ENCODE data around the gene SDR42E1. TPM values are rescaled to one million over a fixed set of nuclear protein-coding genes. Genes with fewer than 3 reads are reported as not detected.

The SDR42E1 gene
- total and polyA plus RNA-seq, 2 of the 13 experiments (the other 11 are each of a cell fraction or from before 2014, with no cell fraction given), result 0.01 to 0.13 TPM

GRCh38 chr16:82055117-82055516 is 43.8 kb upstream of the SDR42E1 start (continued):
- TF ChIP-seq SP2 (CRISPR knock-in tag; IDR thresholded peaks at IDR 0.05) (no peak), E2F5 (CRISPR knock-in tag; conservative IDR thresholded peaks at IDR 0.05) (no peak), ZNF468 (CRISPR knock-in tag; IDR thresholded peaks at IDR 0.05) (no peak), ZNF577 (CRISPR knock-in tag; IDR thresholded peaks at IDR 0.05; ENCODE audit: borderline replicate concordance, low read depth) (no peak), DBP (CRISPR knock-in tag; IDR thresholded peaks at IDR 0.05; ENCODE audit: not compliant biosample characterization) (no peak), MTF1 (CRISPR knock-in tag; IDR thresholded peaks at IDR 0.05) (no peak), TEAD2 (CRISPR knock-in tag; IDR thresholded peaks at IDR 0.05) (no peak), ZNF550 (CRISPR knock-in tag; IDR thresholded peaks at IDR 0.05; ENCODE audit: borderline replicate concordance) (peak; percentile 55; the same call in 1 of the 2 replicates), YEATS2 (CRISPR knock-in tag; IDR thresholded peaks at IDR 0.05; ENCODE audit: borderline replicate concordance) (no peak; the same call in 1 of the 2 replicates), ZNF564 (CRISPR knock-in tag; IDR thresholded peaks at IDR 0.05) (no peak), NR3C1 (CRISPR knock-in tag; IDR thresholded peaks at IDR 0.05) (no peak), KDM6A (CRISPR knock-in tag; IDR thresholded peaks at IDR 0.05; ENCODE audit: low read depth) (no peak), SOX13 (IDR thresholded peaks at IDR 0.05) (no peak), SOX13 (CRISPR knock-in tag; conservative IDR thresholded peaks at IDR 0.05 in 1 of 2, IDR thresholded peaks at IDR 0.05 in 1 of 2) (0 out of 4 replicates have a peak, but pooled peaks of 1 of the 2 experiments have one; percentile 1), ZNF484 (CRISPR knock-in tag; IDR thresholded peaks at IDR 0.05; ENCODE audit: borderline replicate concordance, low read depth) (no peak), MLX (CRISPR knock-in tag; IDR thresholded peaks at IDR 0.05) (no peak), ZNF18 (CRISPR knock-in tag; IDR thresholded peaks at IDR 0.05; ENCODE audit: insufficient replicate concordance) (peak; percentile 19), NCOA1 (CRISPR knock-in tag; IDR thresholded peaks at IDR 0.05) (0 out of 2 replicates have a peak, but pooled peaks have one; percentile 4), ZNF850 (CRISPR knock-in tag; conservative IDR thresholded peaks at IDR 0.05) (no peak), ISL2 (CRISPR knock-in tag; IDR thresholded peaks at IDR 0.05) (no peak), HMGXB3 (CRISPR knock-in tag; IDR thresholded peaks at IDR 0.05; ENCODE audit: borderline replicate concordance) (0 out of 2 replicates have a peak, but pooled peaks have one; percentile 30), ZNF34 (CRISPR knock-in tag; IDR thresholded peaks at IDR 0.05; ENCODE audit: borderline replicate concordance) (no peak), MEIS2 (CRISPR knock-in tag; IDR thresholded peaks at IDR 0.05) (no peak), ZNF207 (IDR thresholded peaks at IDR 0.05; ENCODE audit: borderline replicate concordance) (no peak)
